ENCODE measurements around the gene MARCO. TPM values are rescaled to one million over a fixed set of nuclear protein-coding genes. Genes with fewer than 3 reads are reported as not detected.
"Not testable (repeated sequence)": the region's sequence is repeated elsewhere in the genome, so short reads cannot be mapped to it uniquely, and the experiment has no call there.

Gene MARCO
- total RNA-seq, 1 donor from 2014 or later = 1.7 TPM

DNA sequence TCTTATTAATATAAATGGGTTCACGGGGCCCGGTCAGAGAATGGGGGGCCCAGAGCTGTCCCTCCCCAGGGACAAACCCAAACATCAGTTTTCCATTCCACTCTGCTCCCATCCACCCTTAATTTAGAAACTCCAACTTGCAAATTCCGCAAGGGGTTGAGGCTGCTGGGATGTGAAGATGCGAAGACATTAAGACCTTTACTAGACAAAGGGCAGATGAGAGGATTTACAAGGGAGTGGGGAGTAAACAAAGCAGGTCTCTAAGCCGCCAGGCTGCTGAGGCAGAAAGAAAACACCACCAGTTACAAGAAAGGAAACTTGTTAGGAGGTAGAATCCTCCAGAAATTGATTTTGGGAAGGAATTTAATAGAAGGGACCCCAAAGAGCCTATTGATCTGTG is 33.1 kb downstream of the MARCO start:
- DNase-seq = no peak

DNA sequence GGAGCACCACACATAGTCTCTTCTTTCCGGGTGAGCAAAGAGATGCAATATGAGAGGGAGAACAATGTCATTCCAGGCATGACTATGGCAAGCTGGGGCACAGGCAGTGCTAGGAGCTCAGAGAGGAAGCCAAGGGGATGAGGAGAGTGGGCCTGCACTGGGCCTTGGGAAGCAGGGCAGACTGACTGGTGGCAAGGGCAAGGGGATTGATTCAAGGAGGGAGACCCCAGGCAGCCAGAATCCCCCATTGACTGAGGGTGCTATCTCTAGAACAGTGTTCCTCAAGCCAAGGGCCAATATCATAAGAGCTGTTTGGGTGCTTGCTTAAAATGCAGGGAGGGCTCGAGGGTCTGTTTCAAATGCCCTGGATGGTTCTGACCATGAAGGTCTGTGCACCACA is 36.1 kb downstream of the MARCO start:
- DNase-seq = no peak

- DNase-seq = no peak
These were observed 37.3 kb downstream of the MARCO start for GRCh38 chr2:118979152-118979861.

DNA sequence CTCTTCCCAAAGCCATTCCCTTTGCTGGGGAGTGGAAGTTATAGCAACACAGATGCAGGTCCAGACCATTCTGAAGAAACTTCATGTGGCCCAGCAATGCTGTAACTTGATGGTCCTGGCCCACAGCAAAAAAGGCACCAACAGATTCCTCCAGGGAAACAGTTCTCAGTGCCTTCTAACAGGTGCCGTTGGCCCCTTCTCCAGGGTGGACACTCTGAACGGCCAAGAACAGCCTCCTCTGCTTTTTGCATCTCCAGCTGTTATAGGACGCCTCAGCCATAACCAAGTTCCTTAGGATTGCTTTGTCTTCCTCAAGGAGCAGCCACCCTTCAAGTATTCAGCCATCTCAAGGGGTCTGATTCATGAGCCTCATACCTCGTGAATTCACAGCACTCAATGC is 38.0 kb downstream of the MARCO start:
- DNase-seq = no peak

DNA sequence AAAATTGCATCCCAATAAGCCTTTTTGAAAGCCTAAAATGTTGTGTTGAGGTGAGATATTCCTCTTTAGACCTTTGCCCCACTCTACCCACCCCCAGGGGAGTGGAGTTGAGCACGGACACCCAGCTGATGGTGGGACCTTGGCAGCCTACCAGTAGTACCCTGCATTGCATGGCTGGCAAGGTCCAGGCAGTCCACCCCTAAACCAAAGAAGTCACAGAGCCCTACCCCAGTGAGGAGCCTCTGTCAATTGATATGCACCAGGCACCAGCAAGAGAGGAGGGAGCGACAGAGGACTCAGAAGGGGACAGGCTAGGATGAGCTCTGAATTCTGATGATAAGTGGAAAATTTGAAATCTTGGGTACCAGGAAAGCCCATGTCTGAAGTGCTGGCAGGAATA is 38.6 kb downstream of the MARCO start:
- DNase-seq = no peak

DNA sequence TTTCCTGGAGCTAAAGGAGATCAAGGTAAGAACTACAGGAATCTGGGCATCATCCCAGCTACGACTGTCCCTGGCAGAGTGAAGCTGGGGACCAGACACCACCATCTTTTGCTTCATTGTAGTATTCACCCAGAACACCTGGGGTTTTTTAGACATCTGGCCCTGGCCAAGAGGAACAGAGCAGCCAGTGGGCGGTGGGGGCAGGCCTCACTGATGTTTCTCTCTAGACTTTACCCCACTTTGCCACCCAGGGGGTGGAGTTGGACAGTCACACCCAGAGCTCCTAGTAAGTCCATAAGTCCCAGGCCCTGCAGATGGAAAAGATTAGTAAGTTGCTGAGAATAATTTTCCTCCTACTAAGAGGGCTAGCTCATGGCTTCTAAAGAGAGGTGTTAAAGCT is 39.6 kb downstream of the MARCO start:
- no peak for DNase-seq

DNA sequence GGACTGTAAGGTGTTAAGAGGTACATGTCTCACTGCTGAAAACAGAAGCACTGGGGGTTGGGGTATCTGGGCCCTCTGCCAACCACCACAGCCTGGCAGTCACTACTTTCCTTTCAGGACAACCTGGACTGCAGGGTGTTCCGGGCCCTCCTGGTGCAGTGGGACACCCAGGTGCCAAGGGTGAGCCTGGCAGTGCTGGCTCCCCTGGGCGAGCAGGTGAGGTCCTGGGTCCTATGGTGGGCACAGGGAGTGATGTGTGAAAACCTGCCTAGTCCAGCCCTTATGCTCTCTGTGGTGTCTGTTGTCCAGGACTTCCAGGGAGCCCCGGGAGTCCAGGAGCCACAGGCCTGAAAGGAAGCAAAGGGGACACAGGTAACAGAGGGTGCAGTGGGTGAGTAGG is 40.0 kb downstream of the MARCO start:
- DNase-seq = no peak

DNA sequence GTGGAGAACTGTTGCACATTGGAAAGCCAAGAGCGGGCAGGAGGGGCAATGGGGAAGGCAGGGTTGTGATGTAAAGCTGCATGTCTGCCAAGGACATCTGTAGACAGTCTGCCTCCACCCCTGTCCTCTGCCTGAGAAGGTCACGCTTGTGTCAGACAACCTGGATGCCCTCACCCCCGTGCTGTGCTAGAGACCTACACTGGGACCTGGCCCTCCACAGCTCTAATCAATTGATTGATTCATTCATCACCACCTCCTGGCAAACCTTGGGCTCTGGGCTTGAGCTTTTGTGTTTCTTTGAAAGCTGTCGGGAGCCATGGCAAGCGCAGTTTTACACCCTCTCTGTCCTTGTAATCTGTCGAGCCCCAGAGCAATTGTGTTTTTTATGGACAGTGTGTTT is 41.1 kb downstream of the MARCO start:
- DNase-seq = no peak

DNA sequence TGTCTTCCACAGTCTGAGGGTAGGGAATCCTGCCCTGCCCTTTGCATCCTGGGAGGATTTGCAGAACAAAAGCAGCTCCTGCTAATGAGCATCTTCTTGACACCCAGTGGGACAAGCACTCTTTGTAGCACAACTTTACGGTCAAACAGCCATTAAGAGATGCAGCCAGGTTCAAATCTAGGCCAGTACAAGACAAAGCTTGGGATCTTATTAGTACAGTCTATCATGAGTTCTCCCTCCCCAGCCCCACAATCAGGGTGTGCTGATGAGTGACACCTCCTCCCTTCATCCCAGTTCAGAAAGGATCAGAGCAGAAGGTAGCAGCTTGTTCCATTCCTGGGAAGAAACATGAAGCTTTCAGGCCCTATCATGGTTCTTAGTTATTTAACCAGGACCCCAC is 41.9 kb downstream of the MARCO start:
- no peak for DNase-seq

GRCh38 chr2:118986738-118987137 is 44.7 kb downstream of the MARCO start:
- DNase-seq = no peak

DNA sequence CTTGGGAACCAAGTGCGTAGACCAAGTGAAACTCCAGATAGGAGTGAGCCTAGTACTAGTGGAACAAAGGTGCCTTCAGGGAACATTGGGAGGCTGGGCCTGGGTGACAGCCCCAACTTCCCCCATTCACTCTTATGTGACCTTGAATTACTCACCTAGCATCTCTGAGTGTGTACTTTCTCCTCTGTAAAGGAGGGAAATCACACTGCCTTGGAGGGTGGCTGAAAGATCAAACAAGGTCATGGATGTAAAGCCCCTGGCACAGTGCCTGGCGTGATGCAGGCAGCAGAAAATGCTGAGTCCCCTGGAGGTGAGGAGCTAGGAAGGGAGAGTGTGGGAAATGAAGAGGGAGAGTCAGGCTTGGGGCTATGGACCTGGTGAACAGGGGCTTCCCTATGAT is 45.9 kb downstream of the MARCO start:
- DNase-seq = no peak

DNA sequence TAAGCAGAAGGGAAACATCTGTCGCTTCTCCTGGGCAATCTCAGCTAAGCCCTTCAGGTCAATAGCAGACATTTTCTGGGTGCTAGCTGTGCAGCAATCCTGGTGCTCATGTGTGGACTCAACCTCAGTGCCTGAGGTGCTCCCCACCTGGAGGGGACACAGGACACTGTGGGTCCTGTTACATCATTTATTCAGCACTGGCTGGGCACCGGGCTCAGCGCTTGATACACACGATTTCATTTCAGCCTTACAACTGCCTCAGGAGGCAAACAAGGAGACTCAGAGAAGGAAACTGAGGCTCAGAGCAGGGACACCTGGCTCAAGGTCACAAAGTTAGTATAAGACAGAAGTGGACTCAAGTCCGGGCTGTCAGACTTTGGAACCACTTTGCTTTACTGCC is 46.7 kb downstream of the MARCO start:
- no peak for DNase-seq

DNA sequence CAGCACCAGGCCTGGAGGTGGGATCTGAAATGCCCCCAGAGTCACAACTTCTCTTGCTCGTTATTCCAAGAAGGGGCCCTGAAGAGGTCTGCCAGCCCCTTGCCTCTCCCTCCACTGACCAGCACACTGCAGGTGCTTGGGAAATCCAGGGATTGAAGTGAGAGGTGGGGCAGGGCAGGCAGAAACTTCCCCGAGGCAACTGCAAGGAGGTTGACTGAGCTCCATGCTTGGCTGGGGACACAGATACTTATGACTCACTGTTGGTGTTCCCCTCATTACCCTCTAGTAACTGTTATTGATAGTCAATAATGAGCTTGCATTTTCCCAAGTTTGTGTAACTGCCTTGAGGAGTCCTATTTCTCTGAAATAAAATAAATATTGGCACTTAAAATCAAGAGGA is 47.5 kb downstream of the MARCO start:
- DNase-seq = no peak

DNA sequence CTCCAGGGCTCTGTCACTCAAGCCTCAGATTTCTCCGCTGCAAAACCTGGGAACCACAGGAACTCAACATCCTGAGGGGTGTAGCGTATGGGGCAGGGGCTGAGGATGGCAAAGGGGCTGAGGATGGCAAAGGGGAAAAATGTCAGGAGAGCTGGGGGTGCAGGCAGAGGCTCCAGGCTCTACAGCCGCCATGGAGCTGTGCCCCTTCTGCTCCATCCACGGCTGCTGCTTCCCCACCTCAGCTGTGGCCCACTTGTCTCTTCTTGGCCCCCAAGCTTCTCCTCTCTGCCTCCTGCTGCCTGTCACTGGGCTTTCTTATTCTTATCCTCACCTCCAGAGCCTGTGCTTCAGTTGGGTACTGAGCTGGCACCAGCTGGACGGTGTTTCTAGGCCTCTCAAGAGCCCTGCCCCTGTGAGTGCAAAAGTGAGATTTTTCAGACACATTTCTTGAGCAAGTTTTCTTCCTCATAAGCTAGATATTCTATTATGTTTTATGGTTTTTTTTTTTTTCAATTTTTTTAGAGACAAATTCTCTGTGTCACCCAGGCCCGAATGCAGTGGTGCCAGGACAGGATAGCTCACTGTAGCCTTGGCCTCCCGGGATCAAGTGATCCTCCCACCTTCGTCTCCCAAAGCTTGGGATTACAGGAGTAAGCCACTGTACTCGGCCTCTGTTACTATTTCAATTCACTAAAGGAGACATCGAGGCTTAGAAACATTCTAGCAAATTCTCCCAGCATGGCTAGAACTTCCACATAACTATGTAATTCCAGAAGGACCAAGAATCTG is 49.0 kb downstream of the MARCO start:
- no peak for DNase-seq

- no peak for DNase-seq
These were observed 49.6 kb downstream of the MARCO start for GRCh38 chr2:118991554-118991953.

- no peak for DNase-seq
These were observed 50.9 kb downstream of the MARCO start for GRCh38 chr2:118992740-118993391.

- DNase-seq = no peak
These were observed 51.4 kb downstream of the MARCO start for GRCh38 chr2:118993392-118993752.

DNA sequence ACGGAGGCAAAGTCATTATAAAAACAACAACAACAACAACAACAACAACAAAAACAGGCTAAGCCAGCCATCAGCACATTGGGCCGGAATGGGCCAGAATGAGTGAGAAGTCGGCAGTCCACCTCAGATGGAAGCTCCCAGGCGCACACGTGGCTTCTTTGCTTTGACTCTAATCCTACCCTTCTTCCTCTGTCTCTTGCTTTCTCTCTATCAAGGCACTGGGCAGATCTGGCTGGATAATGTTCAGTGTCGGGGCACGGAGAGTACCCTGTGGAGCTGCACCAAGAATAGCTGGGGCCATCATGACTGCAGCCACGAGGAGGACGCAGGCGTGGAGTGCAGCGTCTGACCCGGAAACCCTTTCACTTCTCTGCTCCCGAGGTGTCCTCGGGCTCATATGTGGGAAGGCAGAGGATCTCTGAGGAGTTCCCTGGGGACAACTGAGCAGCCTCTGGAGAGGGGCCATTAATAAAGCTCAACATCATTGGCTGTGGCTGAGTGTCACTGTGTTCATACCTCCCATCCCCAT is 52.2 kb downstream of the MARCO start:
- DNase-seq = no peak

GRCh38 chr2:118994778-118995177 is 52.8 kb downstream of the MARCO start:
- DNase-seq = no peak

- not testable (repeated sequence) for DNase-seq
These were observed 61.9 kb downstream of the MARCO start for GRCh38 chr2:119003856-119004255.

DNA sequence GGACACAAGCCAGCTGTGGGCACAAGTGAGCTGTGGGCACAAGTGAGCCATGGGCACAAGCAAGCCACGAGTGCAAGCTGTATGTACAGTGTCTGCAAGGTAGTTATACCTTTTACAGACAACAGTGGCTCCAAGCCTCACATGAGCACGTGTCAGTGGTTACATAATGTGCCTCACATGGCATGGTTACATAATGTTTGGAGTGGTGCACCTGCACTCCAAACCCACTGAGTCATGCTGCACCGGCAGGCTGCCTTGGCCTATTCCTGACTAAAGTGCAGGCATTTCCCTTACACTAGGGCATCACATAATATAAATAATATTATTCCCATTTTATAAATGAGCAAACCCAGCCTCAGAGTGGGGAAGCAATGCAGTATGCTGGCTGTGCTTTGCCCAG is 62.6 kb downstream of the MARCO start:
- no peak for DNase-seq

- no peak for DNase-seq
These were observed 63.1 kb downstream of the MARCO start for GRCh38 chr2:119005051-119005450.

DNA sequence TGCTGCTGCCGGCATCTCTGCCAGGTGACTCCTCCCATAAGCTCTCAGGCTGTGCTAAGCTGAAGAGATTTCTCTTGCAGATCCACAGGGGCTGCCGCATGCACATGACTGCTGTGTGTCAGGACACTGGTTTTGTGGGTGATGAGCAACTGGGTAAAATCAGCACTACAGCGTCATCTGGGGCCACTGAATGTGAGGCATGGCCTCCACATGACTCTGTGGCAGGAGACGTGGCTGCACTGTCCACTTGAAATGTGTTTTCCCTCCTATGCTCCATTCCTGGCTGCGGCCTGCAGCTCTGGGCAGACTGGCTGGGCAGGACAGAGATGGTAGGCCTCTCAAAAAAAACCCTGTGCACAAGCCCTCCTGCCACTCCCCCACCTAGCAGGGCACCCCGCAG is 63.6 kb downstream of the MARCO start:
- DNase-seq = no peak
